Central memory CD8-positive, alpha-beta T cell (primary cell): ENCODE measurements around the gene EFEMP2.

Experiments
- ATAC-seq: fragments of 150-1000 bp; cut with Tn5 transposase; replicated peaks from 2 replicates; pipeline ENCODE4 v1.10.0; 2022; ENCODE audit warnings: mild to moderate bottlenecking, moderate FRiP score, moderate number of reproducible peaks; ENCODE audit not compliant: poor library complexity, severe bottlenecking; ENCODE audit errors: extremely low read depth
- DNase-seq, 2 donors: peaks; one replicate each; pipeline ENCODE4 v3.0.0; 2021; ENCODE audit warnings: low spot score in 2 of 2
- H3K27ac Mint-ChIP-seq: one replicate; pipeline ENCODE4 v1.8.0; 2022; ENCODE audit warnings: low read depth, mild to moderate bottlenecking, moderate library complexity, mixed read lengths
- H3K27me3 Mint-ChIP-seq: one replicate; pipeline ENCODE4 v1.8.0; 2022; ENCODE audit warnings: mixed read lengths
- H3K36me3 Mint-ChIP-seq: one replicate; pipeline ENCODE4 v1.8.0; 2022; ENCODE audit warnings: mild to moderate bottlenecking, moderate library complexity, mixed read lengths; ENCODE audit not compliant: insufficient read depth
- H3K4me1 Mint-ChIP-seq: one replicate; pipeline ENCODE4 v1.8.0; 2022; ENCODE audit warnings: mixed read lengths
- H3K4me3 Mint-ChIP-seq: one replicate; pipeline ENCODE4 v1.8.0; 2022; ENCODE audit warnings: mild to moderate bottlenecking, moderate library complexity, mixed read lengths
- H3K9me3 Mint-ChIP-seq: one replicate; pipeline ENCODE4 v1.8.0; 2022; ENCODE audit warnings: mixed read lengths

The EFEMP2 gene

DNA sequence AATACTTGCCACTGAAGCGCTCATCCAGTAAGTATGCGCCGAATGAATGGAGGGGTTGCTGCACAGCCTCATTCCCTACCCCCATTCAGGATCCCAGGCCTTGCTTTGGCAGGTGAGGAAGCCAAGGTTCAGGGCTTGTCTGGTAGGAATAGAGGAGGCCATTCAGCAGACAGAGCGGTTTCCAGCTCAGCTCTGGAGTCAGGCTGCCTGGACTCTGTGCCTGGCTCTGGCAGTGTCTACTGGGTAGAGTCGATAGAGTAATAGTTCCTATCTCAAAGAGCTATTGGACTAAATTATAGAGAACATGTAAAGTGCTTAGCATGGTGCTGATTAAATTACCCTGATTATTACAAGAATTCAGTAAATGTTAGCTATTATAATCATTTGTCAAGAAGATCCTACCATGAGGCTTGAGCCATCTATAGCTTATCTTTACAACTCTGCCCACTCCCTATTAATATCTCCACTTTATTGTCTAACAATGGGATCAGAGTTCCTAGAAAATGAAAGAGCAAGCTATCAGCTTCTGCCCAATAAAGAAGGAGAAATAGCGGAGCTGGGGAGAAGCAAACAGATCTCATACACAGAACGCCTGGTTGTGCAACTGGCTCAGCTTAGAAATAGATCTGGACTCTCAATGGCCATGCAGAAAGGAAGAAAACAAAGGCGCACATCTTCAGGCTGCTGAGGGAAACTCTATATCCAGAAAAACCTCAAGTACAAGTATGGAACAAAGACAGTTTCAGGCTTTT, 45.4 kb downstream of the EFEMP2 start:
- Mint-ChIP-seq H3K27me3 (no peaks in the 10 kb centered on the region), H3K4me1 (no peaks in the 10 kb centered on the region), H3K4me3 (no peak overlapping the region), H3K36me3 (peaks cover 2% of the 10 kb centered on the region), H3K9me3 (no peaks in the 10 kb centered on the region), H3K27ac (no peak overlapping the region)
- no peak for ATAC-seq
- no peak for DNase-seq

DNA sequence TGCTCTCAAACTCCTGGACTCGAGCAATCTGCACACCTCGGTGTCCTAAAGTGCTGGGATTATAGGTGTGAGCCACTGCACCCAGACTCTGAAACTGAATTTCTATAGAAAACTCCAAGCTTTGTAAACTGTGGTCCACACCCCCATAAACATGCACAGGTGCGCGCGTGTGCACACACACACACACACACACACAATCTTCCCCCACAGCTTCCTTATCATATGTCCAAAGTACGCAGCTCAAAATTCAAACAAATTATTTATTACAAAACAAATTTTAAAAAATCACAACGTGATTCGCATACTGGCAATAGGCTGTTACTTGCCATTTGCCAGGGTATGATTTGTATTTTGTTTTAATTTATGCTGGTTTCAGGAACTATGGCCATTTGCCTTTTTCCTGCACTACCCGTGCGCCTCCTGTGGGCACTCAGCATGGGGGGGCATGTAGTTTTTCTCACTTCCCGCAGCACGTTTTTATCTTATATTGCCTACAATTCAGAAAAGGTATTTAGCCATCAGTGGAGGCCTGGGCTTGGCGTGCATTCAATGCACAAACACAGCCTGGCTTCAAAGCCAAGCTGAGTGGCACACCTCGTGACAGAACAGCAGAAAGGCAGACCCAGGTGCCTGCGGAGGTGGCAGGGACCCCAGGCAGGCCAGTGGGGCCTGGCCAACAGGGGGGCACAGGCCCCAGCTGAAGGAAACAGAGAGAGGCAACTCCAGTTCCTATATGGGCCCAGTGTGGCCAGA, 49.6 kb downstream of the EFEMP2 start:
- ATAC-seq (no peak), DNase-seq (no peak)
- H3K4me3 Mint-ChIP-seq, result no peak overlapping the region
- no peaks in the 10 kb centered on the region for H3K27me3 Mint-ChIP-seq
- H3K9me3 Mint-ChIP-seq, result no peaks in the 10 kb centered on the region
- peaks cover 2% of the 10 kb centered on the region for H3K36me3 Mint-ChIP-seq
- H3K27ac Mint-ChIP-seq, result no peak overlapping the region
- no peaks in the 10 kb centered on the region for H3K4me1 Mint-ChIP-seq

DNA sequence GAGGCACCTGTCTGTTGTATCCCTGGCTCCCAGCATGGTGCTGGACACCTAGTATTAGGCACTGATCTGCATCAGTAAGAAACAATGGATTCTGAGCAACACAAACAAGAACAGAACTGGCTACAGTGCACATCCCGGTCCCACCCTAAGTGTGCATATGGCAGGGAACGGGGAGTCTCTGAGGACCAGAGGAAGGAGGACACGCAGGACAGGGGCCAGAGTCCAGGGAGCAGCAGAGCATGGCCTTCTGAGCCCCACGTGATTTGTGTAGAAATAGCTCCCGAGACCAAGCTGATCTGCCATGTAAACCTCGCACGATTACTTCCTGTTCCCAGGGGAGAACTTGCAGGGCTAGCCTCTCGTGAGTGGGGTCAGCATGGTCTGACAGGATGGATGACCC, 51.5 kb downstream of the EFEMP2 start:
- Mint-ChIP-seq H3K27ac (no peak overlapping the region), H3K36me3 (peaks cover 2% of the 10 kb centered on the region), H3K9me3 (no peaks in the 10 kb centered on the region), H3K27me3 (no peaks in the 10 kb centered on the region), H3K4me3 (no peak overlapping the region), H3K4me1 (peaks cover 8% of the 10 kb centered on the region)
- DNase-seq, result no peak
- no peak for ATAC-seq

DNA sequence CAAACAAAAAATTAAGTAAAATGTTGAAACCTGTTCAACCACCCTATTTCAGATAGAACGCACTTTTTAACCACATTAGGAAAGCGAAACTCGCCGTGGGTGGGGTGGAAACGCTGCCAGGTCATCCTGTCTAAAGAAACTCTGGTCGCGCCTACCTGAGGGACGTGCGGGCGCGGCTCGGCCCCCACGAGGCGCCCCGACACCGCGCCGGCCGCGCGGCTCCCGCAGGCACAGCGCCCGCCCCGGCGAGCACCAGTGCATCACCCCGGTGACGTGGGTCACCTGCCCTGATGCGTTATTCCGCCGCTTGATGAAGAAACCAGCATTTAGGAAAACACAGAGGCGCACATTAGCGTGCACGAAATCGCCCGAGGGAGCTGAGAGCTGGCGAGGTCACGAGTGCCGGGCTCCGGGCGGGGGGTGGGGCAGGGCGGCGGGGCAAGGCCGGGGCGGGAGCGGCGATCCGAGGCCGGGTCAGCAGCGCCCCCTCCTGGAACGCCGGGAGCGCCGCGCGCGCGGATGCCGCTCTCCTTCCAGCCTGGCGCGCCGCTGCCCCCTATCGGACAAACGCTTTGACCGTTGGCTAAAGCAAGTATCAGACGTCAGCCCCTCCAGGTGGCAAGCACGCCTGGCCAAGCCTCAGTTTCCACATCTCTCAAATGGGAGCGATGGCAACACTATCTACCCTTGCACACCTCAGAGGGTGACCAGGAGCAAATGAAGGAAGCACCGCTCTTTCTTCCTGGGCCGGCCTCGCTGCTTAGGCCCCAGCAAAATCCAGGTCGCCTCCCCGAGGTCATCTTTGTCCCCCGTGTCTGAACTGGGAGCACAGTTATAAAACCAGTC, 54.5 kb downstream of the EFEMP2 start:
- Mint-ChIP-seq H3K36me3 (peaks cover 2% of the 10 kb centered on the region), H3K27ac (peak overlapping the region; percentile 51), H3K9me3 (no peaks in the 10 kb centered on the region), H3K4me1 (peaks cover 8% of the 10 kb centered on the region), H3K4me3 (peak overlapping the region; percentile 73), H3K27me3 (no peaks in the 10 kb centered on the region)
- peak; percentile 88 for ATAC-seq
- peak; percentile 86 to 97 for DNase-seq

DNA sequence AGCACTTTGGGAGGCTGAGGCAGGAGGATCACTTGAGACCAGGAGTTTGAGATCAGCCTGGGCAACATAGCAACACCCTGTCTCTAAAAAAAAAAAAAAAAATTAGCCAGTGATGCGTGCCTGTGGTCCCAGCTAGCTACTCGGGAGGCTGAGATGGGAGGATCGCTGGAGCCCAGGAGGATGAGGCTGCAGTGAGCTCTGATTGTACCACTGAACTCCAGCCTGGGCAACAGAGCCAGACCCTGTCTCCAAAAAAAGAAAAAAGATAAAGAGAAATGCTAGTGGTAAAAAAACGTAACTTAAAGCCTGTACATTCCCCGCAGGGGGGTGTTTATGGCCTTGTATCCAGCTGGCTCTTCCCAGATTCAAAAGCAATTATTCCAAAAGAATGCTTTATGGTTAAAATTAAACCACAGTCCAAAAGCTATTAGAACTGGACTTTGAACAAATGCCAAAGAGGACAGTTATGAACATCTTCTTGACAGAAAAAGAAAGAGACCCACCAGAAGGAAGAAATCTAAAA, 55.2 kb downstream of the EFEMP2 start:
- ATAC-seq (no peak), DNase-seq (no peak)
- Mint-ChIP-seq H3K27ac (peak overlapping the region; percentile 51), H3K4me3 (peak overlapping the region; percentile 73), H3K36me3 (peaks cover 2% of the 10 kb centered on the region), H3K27me3 (no peaks in the 10 kb centered on the region), H3K9me3 (no peaks in the 10 kb centered on the region), H3K4me1 (peaks cover 8% of the 10 kb centered on the region)

DNA sequence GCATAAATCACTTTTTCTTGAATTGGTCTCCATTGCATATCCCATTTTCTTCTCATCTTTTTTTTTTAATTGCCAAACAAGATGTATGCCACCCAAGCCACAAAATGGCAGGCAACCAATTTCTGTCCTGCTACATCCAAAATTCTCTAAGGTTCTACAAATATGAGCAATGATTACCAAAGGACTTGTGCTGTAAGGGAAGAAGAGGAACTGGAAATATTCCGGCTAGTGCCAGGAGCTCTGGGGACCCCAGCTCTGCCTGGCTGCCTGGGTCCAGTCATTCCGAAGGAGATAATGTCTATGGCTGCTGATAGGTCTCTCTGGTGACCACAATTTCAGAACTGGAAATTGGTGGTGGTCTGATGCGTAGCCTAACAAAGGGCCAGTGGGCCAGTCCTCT, 55.9 kb downstream of the EFEMP2 start:
- Mint-ChIP-seq H3K36me3 (no peaks in the 10 kb centered on the region), H3K4me3 (peak overlapping the region; percentile 73), H3K4me1 (peaks cover 8% of the 10 kb centered on the region), H3K9me3 (no peaks in the 10 kb centered on the region), H3K27me3 (no peaks in the 10 kb centered on the region), H3K27ac (no peak overlapping the region)
- ATAC-seq (no peak), DNase-seq (no peak)
